Neuron (in vitro differentiated cells): ENCODE measurements around the gene NTRK3.
"Not testable (repeated sequence)": the region's sequence is repeated elsewhere in the genome, so short reads cannot be mapped to it uniquely, and the experiment has no call there.

Source experiments
- H2AFZ ChIP-seq: one replicate; pipeline ENCODE4 v1.6.1; 2013; ENCODE audit warnings: low read depth, mild to moderate bottlenecking, inconsistent platforms, low read length, moderate library complexity
- H3K27me3 ChIP-seq: one replicate; pipeline ENCODE4 v1.6.1; 2013; ENCODE audit warnings: low read length; ENCODE audit not compliant: insufficient read depth
- H3K36me3 ChIP-seq: one replicate; pipeline ENCODE4 v1.6.1; 2013; ENCODE audit warnings: low read length; ENCODE audit not compliant: insufficient read depth
- H3K4me1 ChIP-seq: one replicate; pipeline ENCODE4 v1.6.1; 2013; ENCODE audit warnings: low read length; ENCODE audit not compliant: insufficient read depth
- H3K4me3 ChIP-seq: 2 replicates; pipeline ENCODE4 v1.5.1; 2013; ENCODE audit warnings: mild to moderate bottlenecking, low read length, moderate library complexity
- H3K9me3 ChIP-seq: one replicate; pipeline ENCODE4 v1.6.1; 2013; ENCODE audit warnings: low read length

NTRK3 gene

GRCh38 chr15:88057836-88058235 lies 198.7 kb downstream of the NTRK3 start:
- Histone ChIP-seq H3K4me1 (no peaks in the 10 kb centered on the region), H2AFZ (no peak overlapping the region), H3K4me3 (no peak overlapping the region)

GRCh38 chr15:88049506-88049905 lies 207.0 kb downstream of the NTRK3 start:
- Histone ChIP-seq H2AFZ (no peak overlapping the region), H3K4me3 (no peak overlapping the region), H3K36me3 (no peaks in the 10 kb centered on the region), H3K4me1 (no peaks in the 10 kb centered on the region), H3K27me3 (no peaks in the 10 kb centered on the region), H3K9me3 (no peaks in the 10 kb centered on the region)

More at GRCh38 chr15:88057836-88058235, 198.7 kb downstream of the NTRK3 start:
- Histone ChIP-seq H3K36me3 (no peaks in the 10 kb centered on the region), H3K9me3 (no peaks in the 10 kb centered on the region), H3K27me3 (no peaks in the 10 kb centered on the region)

GRCh38 chr15:88048755-88049154 lies 207.8 kb downstream of the NTRK3 start:
- Histone ChIP-seq H3K9me3 (no peaks in the 10 kb centered on the region), H3K4me1 (no peaks in the 10 kb centered on the region), H3K27me3 (no peaks in the 10 kb centered on the region), H3K36me3 (no peaks in the 10 kb centered on the region), H3K4me3 (no peak overlapping the region), H2AFZ (no peak overlapping the region)

DNA sequence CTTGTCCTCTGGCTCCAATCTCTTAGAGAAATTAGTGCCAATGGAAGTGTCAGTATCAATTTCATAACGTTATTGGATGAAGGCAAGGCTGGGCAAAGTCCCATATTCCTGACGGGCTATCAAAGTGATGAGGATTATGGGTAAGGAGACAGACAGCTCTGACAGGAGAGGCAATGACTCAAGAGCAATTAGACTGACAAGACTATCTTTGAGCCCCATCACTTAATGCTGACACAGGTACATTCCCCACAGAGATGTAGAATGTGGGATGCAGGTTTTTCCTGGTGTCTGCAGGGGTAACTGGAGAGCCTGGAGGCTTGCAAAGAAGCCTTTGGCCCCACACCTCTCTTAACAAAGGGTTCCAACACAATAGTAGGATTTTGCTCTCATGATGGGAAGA lies 208.3 kb downstream of the NTRK3 start:
- Histone ChIP-seq H3K9me3 (no peaks in the 10 kb centered on the region), H3K36me3 (no peaks in the 10 kb centered on the region), H3K4me1 (no peaks in the 10 kb centered on the region), H3K4me3 (no peak overlapping the region), H2AFZ (no peak overlapping the region), H3K27me3 (no peaks in the 10 kb centered on the region)

- H2AFZ ChIP-seq, result no peak overlapping the region
- no peaks in the 10 kb centered on the region for H3K4me1 ChIP-seq
- H3K36me3 ChIP-seq, result no peaks in the 10 kb centered on the region
- no peak overlapping the region for H3K4me3 ChIP-seq
- no peaks in the 10 kb centered on the region for H3K9me3 ChIP-seq
- no peaks in the 10 kb centered on the region for H3K27me3 ChIP-seq
Measured at GRCh38 chr15:88046576-88047129, 209.9 kb downstream of the NTRK3 start.

GRCh38 chr15:88043396-88043795 lies 213.1 kb downstream of the NTRK3 start:
- H3K9me3 ChIP-seq, result no peaks in the 10 kb centered on the region
- H3K4me3 ChIP-seq, result no peak overlapping the region
- H2AFZ ChIP-seq, result no peak overlapping the region
- H3K4me1 ChIP-seq, result no peaks in the 10 kb centered on the region
- H3K27me3 ChIP-seq, result no peaks in the 10 kb centered on the region
- no peaks in the 10 kb centered on the region for H3K36me3 ChIP-seq

- no peaks in the 10 kb centered on the region for H3K4me1 ChIP-seq
- H3K36me3 ChIP-seq, result no peaks in the 10 kb centered on the region
- H3K9me3 ChIP-seq, result no peaks in the 10 kb centered on the region
- no peaks in the 10 kb centered on the region for H3K27me3 ChIP-seq
- no peak overlapping the region for H2AFZ ChIP-seq
- no peak overlapping the region for H3K4me3 ChIP-seq
Measured at GRCh38 chr15:88042047-88042446, 214.5 kb downstream of the NTRK3 start.

GRCh38 chr15:88040516-88040915 lies 216.0 kb downstream of the NTRK3 start:
- no peaks in the 10 kb centered on the region for H3K9me3 ChIP-seq

DNA sequence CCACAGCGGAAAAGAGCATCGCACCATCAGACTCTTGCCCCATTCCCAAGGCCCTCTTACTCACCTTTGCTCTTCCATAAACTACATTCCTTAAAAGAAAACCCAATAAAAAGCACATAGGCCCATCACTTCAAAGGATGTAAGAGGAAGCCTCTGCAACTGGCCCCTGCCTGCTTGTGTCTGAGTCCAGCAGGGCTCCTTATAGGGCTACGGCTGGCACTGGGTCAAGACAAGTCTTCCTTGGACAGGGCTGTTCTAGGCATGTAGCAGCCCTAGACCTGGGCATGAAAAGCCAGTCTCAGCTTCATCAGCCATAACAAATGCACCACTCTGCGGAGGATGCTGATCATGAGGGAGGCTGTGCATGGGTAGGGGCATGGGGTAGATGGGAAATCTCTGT lies 218.3 kb downstream of the NTRK3 start:
- Histone ChIP-seq H3K27me3 (no peaks in the 10 kb centered on the region), H3K4me3 (no peak overlapping the region), H3K36me3 (no peaks in the 10 kb centered on the region)

More at GRCh38 chr15:88040516-88040915, 216.0 kb downstream of the NTRK3 start:
- H2AFZ ChIP-seq, result no peak overlapping the region
- no peaks in the 10 kb centered on the region for H3K36me3 ChIP-seq
- H3K4me3 ChIP-seq, result no peak overlapping the region
- H3K4me1 ChIP-seq, result no peaks in the 10 kb centered on the region
- H3K27me3 ChIP-seq, result no peaks in the 10 kb centered on the region

DNA sequence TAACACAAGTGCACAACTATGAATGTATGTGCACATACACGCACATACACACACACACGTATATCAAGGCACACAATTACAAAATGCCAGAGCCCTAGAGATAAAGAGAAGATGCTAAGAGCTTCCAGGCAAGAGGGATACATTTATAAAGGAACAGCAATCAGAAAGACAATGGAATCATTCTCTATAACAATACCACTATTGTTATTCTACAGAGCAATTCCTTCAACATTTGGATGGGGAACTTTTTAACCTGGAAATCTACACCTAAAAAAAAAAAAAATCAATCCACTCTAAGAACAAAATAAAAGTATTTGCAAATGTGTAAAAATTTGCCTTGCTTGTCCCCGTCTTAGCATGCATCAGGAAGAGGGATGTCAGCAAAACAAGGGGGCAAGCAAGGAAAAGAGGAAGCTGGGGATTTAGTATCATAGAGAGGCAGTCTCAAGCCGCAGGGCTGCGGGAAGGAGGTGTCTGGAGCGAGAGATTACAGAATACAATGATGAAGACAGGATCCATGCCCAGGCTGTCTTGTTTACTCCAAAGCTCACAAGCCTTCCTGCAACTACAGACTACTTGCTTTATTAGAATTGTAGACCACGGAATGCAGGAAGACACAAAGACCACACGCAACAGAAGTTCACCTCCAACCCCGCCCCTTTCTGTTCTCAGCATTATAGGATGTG lies 220.2 kb downstream of the NTRK3 start:
- Histone ChIP-seq H3K36me3 (no peaks in the 10 kb centered on the region), H3K9me3 (no peaks in the 10 kb centered on the region)

More for the DNA sequence above, 218.3 kb downstream of the NTRK3 start:
- H2AFZ ChIP-seq, result no peak overlapping the region
- H3K4me1 ChIP-seq, result no peaks in the 10 kb centered on the region
- no peaks in the 10 kb centered on the region for H3K9me3 ChIP-seq

GRCh38 chr15:88035381-88035780 lies 221.2 kb downstream of the NTRK3 start:
- H2AFZ ChIP-seq, result no peak overlapping the region
- no peak overlapping the region for H3K4me3 ChIP-seq
- no peaks in the 10 kb centered on the region for H3K36me3 ChIP-seq
- no peaks in the 10 kb centered on the region for H3K9me3 ChIP-seq
- H3K4me1 ChIP-seq, result no peaks in the 10 kb centered on the region
- no peaks in the 10 kb centered on the region for H3K27me3 ChIP-seq

More for the DNA sequence above, 220.2 kb downstream of the NTRK3 start:
- Histone ChIP-seq H2AFZ (peak overlapping the region; percentile 9), H3K27me3 (no peaks in the 10 kb centered on the region), H3K4me3 (no peak overlapping the region), H3K4me1 (no peaks in the 10 kb centered on the region)

DNA sequence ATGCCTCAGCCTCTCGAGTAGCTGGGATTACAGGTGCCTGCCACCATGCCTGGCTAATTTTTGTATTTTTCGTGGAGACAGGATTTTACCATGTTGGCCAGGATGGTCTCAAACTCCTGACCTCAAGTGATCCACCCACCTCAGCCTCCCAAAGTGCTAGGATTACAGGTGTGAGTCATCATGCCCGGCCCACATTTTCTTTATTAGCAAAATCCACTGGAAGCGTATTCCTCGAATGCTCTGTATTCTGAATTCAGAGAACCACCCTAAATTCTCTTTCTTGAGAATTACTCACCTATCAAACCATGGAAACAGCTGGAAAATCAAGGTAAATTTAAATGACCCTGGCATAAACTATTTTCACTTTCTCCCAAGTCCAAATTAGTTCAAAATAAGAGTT lies 223.1 kb downstream of the NTRK3 start:
- not testable (repeated sequence) for H3K9me3 ChIP-seq, H3K27me3 ChIP-seq, H3K36me3 ChIP-seq, H3K4me1 ChIP-seq, H3K4me3 ChIP-seq, H2AFZ ChIP-seq

DNA sequence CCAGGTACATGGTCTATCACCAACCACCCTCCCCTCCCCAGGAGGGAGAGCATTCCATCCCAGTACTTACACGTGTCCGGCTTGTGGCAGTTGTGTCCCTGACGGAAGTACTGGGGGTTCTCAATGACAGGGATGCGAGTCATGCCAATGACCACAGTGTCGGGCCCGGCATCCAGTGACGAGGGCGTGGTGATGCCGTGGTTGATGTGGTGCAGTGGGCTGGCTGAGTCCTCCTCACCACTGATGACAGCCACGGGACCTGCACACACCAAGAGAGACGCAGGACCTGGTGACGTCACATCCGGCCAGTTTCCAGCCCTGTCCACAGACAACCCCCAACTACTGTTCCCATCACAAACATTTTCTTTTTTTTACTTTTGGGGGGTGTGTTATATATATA lies 223.8 kb downstream of the NTRK3 start:
- no peaks in the 10 kb centered on the region for H3K4me1 ChIP-seq
- H3K9me3 ChIP-seq, result no peaks in the 10 kb centered on the region
- H3K27me3 ChIP-seq, result no peaks in the 10 kb centered on the region
- no peak overlapping the region for H3K4me3 ChIP-seq
- no peaks in the 10 kb centered on the region for H3K36me3 ChIP-seq
- no peak overlapping the region for H2AFZ ChIP-seq

- Histone ChIP-seq H3K4me3 (no peak overlapping the region), H2AFZ (no peak overlapping the region), H3K4me1 (no peaks in the 10 kb centered on the region), H3K36me3 (no peaks in the 10 kb centered on the region), H3K27me3 (no peaks in the 10 kb centered on the region), H3K9me3 (no peaks in the 10 kb centered on the region)
Measured at GRCh38 chr15:88031461-88031860, 225.1 kb downstream of the NTRK3 start.
